ENCODE measurements around the gene NXPH4.

DNA sequence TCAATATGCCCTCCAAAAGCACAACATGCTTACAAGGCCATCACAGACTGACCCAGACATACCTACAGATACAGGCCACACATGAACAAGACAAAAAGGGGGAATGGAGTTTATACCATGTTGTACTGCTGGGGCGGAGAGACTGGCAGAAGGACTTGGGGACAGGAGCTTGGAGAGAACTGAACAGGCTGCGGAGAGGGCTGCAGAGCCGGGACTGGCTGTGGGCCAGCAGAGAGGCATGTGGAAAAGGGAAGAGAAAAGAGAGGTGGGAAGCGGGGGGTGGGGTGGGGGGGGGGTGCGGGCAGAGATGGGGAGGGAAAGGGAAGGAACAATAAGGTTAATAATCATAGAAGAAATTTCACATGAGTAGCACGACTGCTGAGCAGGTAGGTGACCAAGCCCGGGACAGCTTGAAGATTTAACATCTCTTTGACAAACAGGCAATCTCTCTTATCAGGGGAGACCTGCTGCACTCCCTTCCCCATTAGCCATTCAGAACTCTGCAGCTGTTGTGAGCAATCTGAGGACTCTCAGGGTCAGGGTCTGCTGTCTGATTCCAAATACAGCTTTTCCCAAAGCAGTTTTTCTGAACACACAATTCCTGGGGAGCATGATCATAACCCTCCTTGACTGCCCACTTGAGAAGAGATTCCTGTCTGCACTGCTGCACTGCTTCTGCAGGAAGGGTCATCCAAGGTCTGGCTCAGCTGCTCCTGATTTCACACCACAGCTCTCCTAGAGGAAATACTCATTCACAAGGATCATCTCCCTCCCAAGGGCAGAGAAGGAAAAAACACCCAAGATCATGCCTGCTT is 56.0 kb downstream of the NXPH4 start:
- no peak for TF ChIP-seq ZSCAN29 (IDR thresholded peaks at IDR 0.05)
- no peak for TF ChIP-seq SIN3A (IDR thresholded peaks at IDR 0.05; ENCODE audit: low read depth, low read length)
- no peak for TF ChIP-seq RCOR1 (conservative IDR thresholded peaks at IDR 0.05; ENCODE audit: low read depth, low read length)
- no peak for TF ChIP-seq EP300 (IDR thresholded peaks at IDR 0.05; ENCODE audit: borderline replicate concordance in 1 of 2, control insufficient read depth in 1 of 2, low read depth in 2 of 2, low read length in 2 of 2)
- no peak for TF ChIP-seq POLR2A (IDR thresholded peaks at IDR 0.05; ENCODE audit: low read depth, low read length)
- no peak for TF ChIP-seq TAF1 (IDR thresholded peaks at IDR 0.05; ENCODE audit: borderline replicate concordance, low read depth, low read length)
- TF ChIP-seq, protein P1, sequence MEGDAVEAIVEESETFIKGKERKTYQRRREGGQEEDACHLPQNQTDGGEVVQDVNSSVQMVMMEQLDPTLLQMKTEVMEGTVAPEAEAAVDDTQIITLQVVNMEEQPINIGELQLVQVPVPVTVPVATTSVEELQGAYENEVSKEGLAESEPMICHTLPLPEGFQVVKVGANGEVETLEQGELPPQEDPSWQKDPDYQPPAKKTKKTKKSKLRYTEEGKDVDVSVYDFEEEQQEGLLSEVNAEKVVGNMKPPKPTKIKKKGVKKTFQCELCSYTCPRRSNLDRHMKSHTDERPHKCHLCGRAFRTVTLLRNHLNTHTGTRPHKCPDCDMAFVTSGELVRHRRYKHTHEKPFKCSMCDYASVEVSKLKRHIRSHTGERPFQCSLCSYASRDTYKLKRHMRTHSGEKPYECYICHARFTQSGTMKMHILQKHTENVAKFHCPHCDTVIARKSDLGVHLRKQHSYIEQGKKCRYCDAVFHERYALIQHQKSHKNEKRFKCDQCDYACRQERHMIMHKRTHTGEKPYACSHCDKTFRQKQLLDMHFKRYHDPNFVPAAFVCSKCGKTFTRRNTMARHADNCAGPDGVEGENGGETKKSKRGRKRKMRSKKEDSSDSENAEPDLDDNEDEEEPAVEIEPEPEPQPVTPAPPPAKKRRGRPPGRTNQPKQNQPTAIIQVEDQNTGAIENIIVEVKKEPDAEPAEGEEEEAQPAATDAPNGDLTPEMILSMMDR (IDR thresholded peaks at IDR 0.05 in 2 of 3, conservative IDR thresholded peaks at IDR 0.05 in 1 of 3; ENCODE audit: control insufficient read depth in 2 of 3, extremely low read depth in 1 of 3, insufficient read depth in 1 of 3, low read depth in 3 of 3, low read length in 3 of 3), result no peak
- no peak for TF ChIP-seq JUNB (IDR thresholded peaks at IDR 0.05)
- TF ChIP-seq ATF7 (IDR thresholded peaks at IDR 0.05; ENCODE audit: low read depth), result no peak
- no peak for TF ChIP-seq MXI1 (IDR thresholded peaks at IDR 0.05; ENCODE audit: low read depth, low read length)
- no peak for TF ChIP-seq E2F8 (IDR thresholded peaks at IDR 0.05; ENCODE audit: low read depth, partially characterized antibody)
